HEK293 (cell line): ENCODE data around the gene NCF1.
"Not testable (repeated sequence)": the region's sequence is repeated elsewhere in the genome, so short reads cannot be mapped to it uniquely, and the experiment has no call there.

Experiments
- PRDM1 ChIP-seq: fragments of 450-650 bp; formaldehyde crosslinking; IDR thresholded peaks from 2 replicates; pipeline ENCODE4; 2016; ENCODE audit warnings: missing biosample characterization, missing genetic modification characterization
- YY2 ChIP-seq: fragments of 450-650 bp; formaldehyde crosslinking; IDR thresholded peaks from 2 replicates; pipeline ENCODE4 v1.5.1; 2016; ENCODE audit warnings: missing biosample characterization, missing genetic modification characterization
- ZBTB7A ChIP-seq: fragments of 450-650 bp; formaldehyde crosslinking; IDR thresholded peaks from 2 replicates; pipeline ENCODE4 v1.5.1; 2016; ENCODE audit warnings: low read depth, missing biosample characterization, missing genetic modification characterization
- ZNF121 ChIP-seq: fragments of 450-650 bp; formaldehyde crosslinking; IDR thresholded peaks from 2 replicates; pipeline ENCODE4 v1.5.1; 2016; ENCODE audit warnings: missing biosample characterization, missing genetic modification characterization
- ZNF596 ChIP-seq: fragments of 450-650 bp; IDR thresholded peaks from 2 replicates; pipeline ENCODE4 v1.5.0; 2018; ENCODE audit warnings: missing biosample characterization, mild to moderate bottlenecking, missing genetic modification characterization, moderate library complexity
- TF ChIP-seq, protein P1 (sequence below): fragments of 450-650 bp; formaldehyde crosslinking; IDR thresholded peaks from 2 replicates; pipeline ENCODE4 v1.5.1; 2016; ENCODE audit warnings: missing biosample characterization, missing genetic modification characterization
- TF ChIP-seq, protein P2 (sequence below): fragments of 450-650 bp; formaldehyde crosslinking; IDR thresholded peaks from 2 replicates; pipeline ENCODE4 v1.5.1; 2016; ENCODE audit warnings: missing biosample characterization, missing genetic modification characterization
- TF ChIP-seq, protein P3 (sequence below): fragments of 450-650 bp; formaldehyde crosslinking; IDR thresholded peaks from 2 replicates; pipeline ENCODE4 v1.5.1; 2016; ENCODE audit warnings: missing biosample characterization, missing genetic modification characterization

DNA sequence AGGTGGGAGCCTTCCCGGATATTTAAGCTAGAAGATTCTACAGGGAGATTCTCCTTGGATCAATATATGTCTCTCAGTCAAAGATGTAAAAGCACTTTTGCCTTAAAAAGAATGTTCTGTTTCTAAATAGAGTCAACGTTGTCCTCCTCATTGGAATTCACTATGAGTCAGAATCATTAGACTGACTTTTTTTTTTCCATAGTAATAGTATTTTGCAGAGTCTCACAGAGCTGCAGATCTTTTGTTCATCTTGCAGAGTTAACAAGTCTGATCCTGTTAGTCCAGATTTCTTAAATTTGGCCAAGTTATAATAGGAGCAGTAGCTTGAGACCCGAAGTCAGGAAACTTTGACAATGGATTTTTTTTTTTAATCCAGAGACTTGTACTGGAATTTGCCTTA lies 14.8 kb upstream of the NCF1 start:
- not testable (repeated sequence) for TF ChIP-seq ZNF596; PRDM1 (tag by site-specific recombination); ZNF121; YY2 (tag by site-specific recombination); ZBTB7A
- TF ChIP-seq, protein P1, sequence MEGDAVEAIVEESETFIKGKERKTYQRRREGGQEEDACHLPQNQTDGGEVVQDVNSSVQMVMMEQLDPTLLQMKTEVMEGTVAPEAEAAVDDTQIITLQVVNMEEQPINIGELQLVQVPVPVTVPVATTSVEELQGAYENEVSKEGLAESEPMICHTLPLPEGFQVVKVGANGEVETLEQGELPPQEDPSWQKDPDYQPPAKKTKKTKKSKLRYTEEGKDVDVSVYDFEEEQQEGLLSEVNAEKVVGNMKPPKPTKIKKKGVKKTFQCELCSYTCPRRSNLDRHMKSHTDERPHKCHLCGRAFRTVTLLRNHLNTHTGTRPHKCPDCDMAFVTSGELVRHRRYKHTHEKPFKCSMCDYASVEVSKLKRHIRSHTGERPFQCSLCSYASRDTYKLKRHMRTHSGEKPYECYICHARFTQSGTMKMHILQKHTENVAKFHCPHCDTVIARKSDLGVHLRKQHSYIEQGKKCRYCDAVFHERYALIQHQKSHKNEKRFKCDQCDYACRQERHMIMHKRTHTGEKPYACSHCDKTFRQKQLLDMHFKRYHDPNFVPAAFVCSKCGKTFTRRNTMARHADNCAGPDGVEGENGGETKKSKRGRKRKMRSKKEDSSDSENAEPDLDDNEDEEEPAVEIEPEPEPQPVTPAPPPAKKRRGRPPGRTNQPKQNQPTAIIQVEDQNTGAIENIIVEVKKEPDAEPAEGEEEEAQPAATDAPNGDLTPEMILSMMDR, result not testable (repeated sequence)
- TF ChIP-seq, protein P2, sequence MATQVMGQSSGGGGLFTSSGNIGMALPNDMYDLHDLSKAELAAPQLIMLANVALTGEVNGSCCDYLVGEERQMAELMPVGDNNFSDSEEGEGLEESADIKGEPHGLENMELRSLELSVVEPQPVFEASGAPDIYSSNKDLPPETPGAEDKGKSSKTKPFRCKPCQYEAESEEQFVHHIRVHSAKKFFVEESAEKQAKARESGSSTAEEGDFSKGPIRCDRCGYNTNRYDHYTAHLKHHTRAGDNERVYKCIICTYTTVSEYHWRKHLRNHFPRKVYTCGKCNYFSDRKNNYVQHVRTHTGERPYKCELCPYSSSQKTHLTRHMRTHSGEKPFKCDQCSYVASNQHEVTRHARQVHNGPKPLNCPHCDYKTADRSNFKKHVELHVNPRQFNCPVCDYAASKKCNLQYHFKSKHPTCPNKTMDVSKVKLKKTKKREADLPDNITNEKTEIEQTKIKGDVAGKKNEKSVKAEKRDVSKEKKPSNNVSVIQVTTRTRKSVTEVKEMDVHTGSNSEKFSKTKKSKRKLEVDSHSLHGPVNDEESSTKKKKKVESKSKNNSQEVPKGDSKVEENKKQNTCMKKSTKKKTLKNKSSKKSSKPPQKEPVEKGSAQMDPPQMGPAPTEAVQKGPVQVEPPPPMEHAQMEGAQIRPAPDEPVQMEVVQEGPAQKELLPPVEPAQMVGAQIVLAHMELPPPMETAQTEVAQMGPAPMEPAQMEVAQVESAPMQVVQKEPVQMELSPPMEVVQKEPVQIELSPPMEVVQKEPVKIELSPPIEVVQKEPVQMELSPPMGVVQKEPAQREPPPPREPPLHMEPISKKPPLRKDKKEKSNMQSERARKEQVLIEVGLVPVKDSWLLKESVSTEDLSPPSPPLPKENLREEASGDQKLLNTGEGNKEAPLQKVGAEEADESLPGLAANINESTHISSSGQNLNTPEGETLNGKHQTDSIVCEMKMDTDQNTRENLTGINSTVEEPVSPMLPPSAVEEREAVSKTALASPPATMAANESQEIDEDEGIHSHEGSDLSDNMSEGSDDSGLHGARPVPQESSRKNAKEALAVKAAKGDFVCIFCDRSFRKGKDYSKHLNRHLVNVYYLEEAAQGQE (tag by site-specific recombination), result not testable (repeated sequence)
- TF ChIP-seq, protein P3, sequence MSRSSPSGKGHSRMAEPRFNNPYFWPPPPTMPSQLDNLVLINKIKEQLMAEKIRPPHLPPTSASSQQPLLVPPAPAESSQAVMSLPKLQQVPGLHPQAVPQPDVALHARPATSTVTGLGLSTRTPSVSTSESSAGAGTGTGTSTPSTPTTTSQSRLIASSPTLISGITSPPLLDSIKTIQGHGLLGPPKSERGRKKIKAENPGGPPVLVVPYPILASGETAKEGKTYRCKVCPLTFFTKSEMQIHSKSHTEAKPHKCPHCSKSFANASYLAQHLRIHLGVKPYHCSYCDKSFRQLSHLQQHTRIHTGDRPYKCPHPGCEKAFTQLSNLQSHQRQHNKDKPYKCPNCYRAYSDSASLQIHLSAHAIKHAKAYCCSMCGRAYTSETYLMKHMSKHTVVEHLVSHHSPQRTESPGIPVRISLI (tag by site-specific recombination), result not testable (repeated sequence)
